Stimulated activated CD8-positive, alpha-beta memory T cell treated with anti-CD3 and anti-CD28 coated beads, Interleukin-2, amount 100 ng/mL, for 1 hour (primary cell): ENCODE data around the gene NOC2L.
A peak's percentile ranks its signal among the peaks of the same experiment; 100 is the strongest.
"Not testable (repeated sequence)": the region's sequence is repeated elsewhere in the genome, so short reads cannot be mapped to it uniquely, and the experiment has no call there.

Experiments
- DNase-seq, 2 donors: peaks; one replicate each; pipeline ENCODE4 v3.0.0-alpha.2; 2020; ENCODE audit warnings: low read depth in 2 of 2

The NOC2L gene

DNA sequence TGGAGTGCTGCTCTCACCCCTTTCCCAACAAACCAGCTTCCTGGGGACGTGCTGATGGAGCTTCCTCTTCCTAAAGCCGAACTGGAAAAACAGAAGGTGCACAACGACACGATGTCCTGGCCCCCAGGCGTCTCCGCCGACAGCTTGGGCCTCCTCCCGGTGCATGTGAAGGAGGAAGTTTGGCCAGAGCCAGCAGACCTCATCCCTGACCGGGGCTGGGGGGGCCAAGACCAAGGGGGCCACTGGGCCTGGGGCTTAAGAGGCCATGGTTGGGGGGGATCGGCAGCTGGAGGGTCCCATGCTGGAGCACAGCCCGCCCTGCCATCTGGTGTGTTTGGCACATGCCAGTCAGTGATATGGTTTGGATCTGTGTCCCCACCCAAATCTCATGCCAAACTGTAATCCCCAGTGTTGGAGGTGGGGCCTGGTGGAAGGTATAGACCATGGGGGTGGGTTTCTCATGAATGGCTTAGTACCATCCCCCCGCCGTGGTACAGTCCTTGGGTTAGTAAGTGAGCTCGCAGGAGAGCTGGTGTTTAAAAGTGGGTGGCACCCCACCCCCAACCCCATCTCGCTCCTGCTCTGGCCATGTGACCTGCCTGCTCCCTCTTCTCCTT lies 34.4 kb upstream of the NOC2L start:
- DNase-seq = no peak

DNA sequence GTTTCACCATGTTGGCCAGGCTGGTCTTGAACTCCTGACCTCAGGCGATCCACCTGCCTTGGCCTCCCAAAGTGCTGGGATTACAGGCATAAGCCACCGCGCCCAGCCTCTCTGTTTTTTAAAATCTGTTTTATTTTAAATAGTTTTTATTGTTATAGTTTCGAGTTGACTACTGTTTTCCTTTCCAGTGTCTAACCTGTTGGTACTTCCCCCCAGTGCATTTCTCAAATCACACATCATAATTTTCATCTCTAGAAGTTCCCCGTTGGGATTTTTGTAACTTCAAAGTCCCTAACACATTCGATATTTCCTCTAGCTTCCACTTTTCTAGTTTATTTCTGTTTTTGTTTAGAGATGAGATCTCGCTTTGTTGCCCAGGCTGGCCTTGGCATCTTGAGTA lies 33.3 kb upstream of the NOC2L start:
- no peak for DNase-seq

DNA sequence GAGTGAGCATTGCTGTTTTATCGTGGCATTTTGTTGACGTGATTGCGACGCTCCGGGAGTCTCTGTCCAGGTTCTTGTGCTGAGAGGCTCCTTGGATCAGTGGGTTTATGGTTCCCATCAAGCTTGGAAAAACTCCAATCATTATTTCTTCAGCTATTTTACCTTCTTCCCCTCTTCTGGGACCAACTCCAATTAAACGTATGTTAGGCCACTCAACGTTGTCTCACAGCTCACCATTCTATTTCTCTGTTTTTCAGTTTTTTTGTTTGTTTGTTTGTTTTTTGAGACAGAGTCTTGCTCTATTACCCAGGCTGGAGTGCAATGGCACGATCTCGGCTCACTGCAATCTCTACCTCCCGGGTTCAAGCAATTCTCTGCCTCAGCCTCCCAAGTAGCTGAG lies 32.8 kb upstream of the NOC2L start:
- DNase-seq = no peak

DNA sequence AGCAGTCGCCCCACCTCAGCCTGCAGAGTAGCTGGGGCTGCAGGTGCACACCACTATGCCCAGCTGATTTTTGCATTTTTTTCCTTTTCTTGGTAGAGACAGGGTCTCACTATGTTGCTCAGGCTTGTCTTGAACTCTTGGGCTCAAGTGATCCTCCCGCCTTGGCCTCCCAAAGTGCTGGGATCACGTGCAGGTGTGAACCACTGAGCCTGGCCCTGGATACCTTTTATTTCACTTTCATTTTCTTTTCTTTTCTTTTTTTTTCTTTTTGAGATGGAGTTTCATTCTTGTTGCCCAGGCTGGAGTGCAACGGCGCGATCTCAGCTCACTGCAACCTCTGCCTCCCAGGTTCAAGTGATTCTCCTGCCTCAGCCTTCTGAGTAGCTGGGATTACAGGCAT lies 32.2 kb upstream of the NOC2L start:
- not testable (repeated sequence) for DNase-seq

DNA sequence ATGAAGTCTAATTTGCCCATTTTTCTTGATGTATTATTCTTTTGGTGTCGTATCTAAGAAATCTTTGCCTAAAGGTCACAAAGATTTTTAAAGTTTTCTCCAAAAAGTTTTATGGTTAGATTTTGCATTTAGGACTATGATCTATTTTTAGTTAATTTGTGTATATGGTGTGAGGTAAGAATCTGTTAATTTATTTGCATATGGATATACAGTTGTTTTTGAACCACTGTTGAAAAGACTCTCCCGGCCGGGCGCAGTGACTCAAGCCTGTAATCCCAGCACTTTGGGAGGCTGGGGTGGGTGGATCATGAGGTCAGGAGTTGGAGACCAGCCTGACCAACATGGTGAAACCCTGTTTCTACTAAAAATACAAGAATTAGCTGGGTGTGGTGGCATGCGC lies 29.0 kb upstream of the NOC2L start:
- not testable (repeated sequence) for DNase-seq

DNA sequence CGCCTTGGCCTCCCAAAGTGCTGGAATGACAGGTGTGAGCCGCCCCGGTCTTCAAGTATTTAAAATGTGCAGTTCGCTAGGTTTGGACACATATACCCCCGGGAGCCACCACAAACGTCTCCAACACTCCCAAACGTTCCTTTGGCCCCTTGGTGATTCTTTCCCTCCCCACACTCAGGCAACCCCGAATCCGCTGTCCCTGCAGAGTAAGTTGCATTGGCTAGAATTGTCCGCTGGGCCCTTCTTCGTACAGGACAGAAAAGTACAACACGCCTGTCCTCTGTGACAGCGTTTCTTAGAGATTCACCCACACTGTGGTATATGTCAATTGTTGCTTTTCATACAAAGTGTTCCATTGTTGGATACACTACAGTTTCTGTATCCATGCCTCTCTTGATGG lies 26.1 kb upstream of the NOC2L start:
- no peak for DNase-seq

DNA sequence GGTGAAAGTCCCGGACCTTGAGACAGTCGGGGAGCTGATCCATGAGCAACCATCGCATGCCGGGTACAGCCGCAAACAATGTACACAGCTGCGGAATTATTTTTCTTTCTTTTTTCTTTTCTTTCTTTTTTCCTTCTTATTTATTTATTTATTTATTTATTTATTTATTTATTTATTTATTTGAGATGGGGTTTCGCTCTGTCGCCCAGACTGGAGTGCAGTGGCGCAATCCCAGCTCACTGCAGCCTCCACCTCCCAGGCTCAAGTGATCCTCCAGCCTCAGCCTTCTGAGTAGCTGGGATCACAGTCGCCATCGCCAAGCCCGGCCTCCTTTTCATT lies 25.4 kb upstream of the NOC2L start:
- DNase-seq = no peak

DNA sequence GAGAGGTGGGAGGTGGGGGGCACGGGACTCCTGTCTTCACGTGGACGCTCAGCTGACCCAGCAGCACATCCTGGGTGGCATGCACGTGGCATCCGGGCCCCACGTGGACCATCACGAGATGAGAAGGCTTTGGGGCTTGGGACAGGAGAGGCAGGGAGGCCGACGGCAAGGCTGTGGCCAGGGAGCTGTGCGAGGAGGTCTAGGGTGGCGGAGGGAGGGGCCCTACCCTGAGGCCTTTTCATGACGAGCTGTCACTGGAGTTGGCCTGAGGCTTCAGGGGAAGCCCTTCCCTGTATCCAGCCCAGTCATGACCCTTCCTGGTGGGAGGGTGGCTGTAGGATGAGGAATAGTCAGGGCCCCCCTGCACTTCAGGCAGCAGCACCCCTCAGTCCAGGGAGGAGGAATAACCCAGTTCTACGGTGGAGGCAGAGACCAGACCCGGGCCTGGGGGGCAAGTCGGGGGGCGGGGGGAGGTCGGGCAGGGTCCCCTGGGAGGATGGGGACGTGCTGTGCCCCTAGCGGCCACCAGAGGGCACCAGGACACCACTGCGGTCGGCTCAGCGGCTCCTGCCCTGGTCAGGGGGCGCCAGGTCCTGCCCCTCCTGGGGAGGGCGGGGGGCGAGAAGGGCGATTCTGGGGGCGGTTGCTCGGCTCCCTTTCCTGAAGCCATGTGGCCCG lies 24.9 kb upstream of the NOC2L start:
- peak; percentile 37 to 43 for DNase-seq

DNA sequence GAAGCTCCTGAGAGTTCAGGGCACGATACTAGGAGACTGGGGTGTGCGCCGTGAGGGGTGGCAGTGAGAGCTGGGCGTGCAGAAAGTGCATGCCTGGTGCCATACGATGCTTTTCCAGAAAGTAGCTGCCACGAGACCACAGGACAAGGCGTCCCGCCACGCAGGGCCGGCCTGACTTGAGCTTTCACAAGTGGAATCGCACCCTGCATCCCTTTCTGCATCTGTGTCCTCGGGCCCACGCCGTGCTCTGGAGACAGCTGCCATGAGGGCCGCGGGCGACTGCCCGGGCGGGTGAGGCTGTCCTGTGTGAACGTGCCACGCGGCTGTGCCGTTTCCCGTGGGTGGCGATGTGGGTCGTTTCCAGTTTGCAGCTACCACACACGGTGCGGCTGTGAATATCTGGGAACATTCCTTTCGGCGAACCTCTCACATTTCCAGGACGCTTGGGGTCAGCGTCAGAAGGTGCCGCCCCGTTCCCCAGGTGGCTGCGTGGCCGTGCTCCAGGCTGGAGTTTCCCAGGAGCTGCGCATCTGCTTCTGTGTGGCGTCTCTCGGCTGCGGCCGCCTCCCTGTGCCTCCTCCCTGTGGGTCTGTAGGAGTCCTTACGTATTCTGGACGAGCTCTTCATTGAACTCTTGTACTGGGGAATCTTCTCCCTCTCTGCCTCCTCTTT lies 23.8 kb upstream of the NOC2L start:
- DNase-seq = no peak

DNA sequence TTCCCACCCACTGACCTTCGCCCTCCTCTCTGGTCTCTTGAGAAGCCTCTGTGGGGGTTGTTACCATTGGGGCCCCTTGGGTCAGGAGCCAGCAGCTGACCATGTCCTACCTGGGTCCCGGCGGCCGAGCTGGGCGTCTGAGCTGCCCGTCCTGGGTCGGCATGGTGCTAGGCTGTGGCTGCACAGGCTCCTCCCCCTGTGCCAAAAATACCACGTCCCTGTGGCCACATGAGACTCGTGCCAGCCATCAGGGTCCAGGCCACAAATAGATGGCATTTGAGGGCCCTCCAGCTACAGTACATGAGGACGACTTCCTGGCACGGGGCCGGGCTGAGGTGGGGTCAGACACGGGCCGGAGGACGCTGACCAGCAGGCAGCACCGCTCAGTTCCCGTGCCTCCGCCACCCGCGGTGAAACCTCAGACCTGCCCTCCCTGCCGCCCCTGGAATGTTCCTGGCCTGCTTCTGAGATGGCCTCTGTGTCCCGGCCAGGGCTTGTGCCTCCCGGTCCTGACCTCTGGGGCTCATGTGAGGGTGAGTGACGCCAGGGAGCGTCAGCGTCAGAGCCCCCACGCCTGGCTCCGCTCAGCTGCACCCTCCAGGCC lies 23.0 kb upstream of the NOC2L start, which contains the start of gene PERM1:
TSS of gene PERM1 (minus strand) at position 139 of the 604 bp plus-strand sequence. CDS start 1,064 bp downstream, outside the sequence.
- DNase-seq = no peak

DNA sequence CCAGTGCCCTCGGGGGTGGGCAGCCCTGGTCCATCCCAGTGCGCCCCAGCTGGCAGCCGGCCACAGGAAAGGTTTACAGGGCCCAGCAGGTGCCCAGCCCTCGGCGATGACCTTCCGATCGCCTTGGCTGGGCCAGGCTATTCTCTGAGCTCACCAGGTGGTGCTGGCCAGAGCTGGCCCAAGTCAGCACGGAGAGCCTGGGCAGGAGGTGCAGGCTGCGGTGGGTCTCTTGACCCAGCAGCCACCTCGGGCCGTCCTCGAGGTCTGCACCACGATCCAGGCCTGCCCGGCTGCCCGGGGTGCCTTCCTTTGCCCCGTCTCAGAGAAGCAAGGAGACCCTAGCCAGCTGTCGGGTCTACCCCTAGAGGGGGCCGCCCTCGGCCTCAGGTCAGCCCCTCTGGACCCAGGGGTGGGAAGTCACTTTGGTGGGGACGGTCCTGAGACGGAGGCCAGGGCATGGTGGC lies 22.5 kb upstream of the NOC2L start:
- DNase-seq = no peak

DNA sequence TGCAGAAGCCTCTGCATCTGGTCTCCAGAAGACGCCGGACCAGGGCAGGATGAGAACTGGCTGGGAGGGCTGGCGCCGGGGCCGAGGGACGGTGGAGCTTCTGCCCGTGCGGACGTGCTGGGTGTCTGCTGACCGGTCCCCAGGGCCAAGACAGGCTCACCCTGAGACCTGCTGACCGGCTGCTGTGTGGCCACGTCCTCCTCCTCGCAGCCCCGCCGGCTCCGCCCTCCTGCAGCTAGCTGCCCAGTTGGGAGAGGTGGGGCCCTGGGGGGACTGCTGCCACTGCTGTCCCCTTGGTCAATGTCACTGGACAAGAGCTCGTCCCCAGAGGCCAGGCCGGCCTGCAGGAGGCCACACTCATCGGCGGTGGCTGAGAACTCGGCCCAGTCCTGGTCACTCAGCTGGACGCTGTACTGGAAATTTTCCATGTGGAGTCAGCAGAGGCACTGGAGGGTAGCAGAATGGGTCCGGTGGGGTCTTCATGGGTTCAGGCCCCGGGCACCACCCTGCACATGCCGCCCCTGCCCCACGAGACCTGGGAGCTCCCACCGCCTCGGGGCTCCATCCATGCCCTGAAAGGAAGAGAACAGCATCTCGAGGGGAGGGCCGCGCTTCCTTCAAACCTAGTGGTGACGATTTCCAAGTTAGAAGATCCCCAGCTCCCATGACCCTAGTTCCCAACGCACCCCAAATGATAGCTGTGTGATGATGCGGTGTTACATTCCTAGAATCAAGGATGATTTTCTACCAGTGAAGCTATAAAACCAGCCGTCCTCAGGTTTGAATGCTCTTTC lies 21.7 kb upstream of the NOC2L start:
- no peak for DNase-seq

DNA sequence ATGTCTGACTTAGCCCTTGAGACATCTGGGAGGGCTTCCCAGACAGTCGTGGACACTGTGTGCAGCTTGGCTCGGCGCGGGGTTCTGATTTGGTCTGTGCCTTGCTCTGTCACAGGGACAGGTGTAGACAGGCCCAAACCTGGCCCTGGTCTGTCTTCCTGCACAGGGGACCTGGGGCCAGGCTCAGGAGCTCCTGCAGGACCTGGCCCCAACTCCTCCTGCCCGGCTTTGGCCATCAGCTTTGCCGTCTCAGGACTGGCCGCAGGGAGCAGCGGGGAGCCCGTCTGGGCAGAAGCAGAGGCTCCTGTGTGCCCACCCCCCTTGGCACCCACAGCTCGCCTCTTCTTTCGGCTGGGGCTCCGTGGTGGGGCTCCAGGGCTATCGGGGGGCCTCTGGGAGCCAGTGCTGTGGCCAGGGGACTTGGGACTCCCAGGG lies 21.1 kb upstream of the NOC2L start:
- DNase-seq = no peak

DNA sequence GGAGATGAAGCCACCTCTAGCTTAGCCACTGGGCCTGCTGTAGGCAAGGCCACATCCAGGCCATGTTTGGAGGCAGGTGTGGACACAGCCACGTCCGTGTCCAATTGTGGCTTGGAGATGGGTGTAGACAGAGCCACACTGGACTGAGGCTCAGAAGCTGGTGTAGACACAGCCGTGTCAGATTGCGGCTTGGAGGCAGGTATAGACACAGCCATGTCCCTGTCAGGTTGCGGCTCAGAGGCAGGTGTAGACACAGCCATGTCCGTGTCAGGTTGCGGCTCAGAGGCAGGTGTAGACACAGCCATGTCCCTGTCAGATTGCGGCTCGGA lies 20.7 kb upstream of the NOC2L start:
- DNase-seq = no peak

DNA sequence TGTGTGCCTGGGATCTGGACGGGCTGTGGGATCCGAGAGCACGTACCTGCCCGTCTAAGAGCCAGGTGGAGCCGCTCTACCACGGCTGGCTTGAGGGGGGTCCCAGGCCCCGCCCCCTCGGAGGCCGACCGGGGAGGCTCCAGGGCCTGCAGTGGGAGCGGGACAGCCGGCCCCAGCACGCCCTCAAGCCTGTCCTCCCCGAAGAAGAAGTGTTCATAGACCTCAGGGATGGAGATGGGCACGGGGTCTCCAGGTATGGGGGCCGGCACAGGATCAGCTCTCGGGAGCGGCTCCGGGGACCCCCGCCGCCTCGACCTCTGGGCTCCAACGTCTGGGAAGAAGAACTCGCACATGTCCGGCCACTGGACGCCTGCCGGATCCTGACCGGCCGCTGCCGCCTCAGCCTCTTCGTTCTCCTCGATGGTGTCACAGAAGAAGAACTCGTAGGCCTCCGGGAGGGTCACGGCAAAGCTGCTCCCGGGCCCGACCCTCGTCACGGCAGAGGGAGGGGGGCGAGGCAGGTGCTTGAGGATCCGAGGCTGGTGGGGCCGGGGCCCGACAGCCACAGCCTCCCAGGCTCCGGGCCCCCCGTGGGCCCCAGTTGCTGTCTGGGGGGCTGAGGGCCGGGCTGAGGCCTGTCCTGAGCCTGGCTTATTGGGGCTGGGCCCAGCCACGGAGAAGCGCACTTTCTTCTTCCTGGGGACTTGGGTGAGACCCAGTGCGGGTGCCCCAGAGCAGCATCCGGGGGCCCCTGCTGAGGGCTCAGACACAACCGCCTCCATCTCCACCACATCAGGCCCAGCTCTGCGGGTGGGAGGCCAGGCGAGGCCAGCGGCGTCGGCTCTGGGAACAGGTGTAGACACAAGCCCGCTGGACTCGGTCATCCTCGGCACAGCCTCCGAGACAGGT lies 20.0 kb upstream of the NOC2L start:
- DNase-seq = no peak

DNA sequence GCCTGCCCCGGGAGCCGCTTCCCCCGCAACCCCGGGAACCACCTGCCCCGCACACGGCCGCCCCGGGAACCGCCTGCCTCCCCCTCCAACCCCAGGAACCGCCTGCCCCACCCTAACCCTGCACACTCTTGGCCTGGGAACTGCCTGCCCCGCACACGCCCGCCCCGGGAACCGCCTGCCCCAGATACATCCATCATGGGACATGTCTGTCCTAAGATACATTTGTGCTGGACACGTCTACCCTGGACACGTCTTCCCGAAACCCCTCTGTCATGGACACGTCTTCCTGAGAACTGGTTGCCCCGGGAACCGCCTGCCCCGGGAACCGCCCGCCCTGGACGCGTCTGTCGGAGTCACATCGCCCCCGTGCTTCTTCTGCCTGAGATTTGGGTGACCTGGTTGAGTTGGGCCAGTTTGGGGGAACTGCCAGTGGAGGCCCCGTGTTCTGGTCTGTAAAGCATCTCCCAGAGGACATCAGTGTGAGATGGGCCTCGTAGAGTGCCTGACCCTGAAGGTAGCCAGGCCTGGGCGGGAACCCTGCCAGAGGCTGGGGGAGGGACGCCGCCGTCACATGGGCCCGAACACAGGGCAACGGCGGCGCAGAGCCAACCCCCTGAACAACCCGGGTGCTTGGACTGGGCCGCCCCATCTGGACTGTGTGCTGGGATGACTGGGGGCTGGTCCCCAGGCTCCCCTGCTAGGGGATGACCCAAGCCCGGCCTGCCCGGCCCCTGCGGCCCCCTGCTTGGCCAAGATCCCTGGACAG lies 19.2 kb upstream of the NOC2L start:
- DNase-seq = no peak

DNA sequence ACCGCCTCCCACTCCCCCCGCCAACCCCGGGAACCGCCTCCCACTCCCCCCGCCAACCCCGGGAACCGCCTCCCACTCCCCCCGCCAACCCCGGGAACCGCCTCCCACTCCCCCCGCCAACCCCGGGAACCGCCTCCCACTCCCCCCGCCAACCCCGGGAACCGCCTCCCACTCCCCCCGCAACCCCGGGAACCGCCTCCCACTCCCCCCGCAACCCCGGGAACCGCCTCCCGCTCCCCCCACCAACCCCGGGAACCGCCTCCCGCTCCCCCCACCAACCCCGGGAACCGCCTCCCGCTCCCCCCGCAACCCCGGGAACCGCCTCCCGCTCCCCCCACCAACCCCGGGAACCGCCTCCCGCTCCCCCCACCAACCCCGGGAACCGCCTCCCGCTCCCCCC lies 17.7 kb upstream of the NOC2L start:
- not testable (repeated sequence) for DNase-seq

DNA sequence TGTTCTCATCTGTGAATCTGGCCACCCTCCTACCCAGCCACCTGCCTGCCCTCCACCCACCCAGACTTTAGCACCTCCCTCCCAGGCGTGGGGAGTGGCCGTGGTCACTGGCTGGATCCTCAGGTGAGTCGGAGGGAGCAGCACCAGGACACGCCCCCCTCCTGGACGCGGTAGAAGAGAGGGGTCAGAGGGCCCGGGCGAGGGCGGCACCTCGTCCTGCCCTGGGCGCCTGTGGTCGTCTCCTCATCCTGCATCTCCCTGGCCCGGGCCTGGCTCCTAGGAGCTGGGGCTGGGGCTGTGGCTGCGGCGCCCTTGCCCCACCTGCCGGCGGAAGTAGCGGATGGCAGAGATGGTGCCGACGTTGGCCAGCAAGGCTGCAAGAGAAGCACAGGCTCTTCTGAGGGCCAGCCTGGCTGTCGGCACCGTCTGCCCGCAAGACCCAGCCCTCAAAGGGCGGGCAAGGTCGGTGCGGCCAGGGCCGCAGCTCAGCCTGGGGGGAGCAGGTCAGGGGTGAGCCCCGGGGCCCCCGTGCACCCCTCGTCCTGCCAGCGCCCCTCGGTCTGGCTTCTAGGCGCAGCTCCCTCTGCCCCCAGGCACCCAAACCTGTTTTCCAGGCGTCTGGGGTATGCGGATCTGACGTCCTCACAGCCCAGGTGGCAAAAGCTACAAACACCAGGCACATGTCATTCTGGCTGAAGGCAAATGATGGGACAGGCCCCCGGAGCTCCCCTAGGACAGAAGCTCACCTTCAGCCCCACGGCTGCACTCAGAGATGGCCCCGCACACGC lies 17.0 kb upstream of the NOC2L start:
- peak; percentile 36 to 47 for DNase-seq

DNA sequence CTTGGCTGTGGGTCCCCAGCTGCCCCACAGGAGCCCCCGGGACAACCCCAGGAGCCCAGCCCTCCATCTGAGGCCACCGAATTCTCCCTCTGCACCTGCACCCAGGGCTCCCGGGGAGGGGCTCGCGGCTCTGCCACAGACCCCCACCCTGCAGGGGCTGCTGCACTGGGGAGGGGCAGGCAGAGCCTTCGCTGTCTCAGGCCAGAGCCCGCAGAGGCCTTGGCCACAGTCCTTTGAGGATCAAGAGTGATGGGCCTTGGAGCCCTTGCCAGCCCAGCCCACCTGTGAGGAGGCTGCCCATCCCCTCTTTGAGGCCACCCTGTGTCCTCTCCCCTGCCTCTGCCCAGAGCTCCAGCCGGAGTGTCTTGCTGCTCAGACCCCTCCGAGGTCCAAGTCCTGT lies 16.3 kb upstream of the NOC2L start:
- no peak for DNase-seq
